HG02884 (cell line): Measurements from ENCODE around the gene RSPO3.

Experiments
- ATAC-seq: cut with Tn5 transposase; IDR thresholded peaks from one replicate; pipeline ENCODE4 v1.9.1; 2021; ENCODE audit warnings: mild to moderate bottlenecking, moderate library complexity; ENCODE audit not compliant: unreplicated experiment

RSPO3 gene

DNA sequence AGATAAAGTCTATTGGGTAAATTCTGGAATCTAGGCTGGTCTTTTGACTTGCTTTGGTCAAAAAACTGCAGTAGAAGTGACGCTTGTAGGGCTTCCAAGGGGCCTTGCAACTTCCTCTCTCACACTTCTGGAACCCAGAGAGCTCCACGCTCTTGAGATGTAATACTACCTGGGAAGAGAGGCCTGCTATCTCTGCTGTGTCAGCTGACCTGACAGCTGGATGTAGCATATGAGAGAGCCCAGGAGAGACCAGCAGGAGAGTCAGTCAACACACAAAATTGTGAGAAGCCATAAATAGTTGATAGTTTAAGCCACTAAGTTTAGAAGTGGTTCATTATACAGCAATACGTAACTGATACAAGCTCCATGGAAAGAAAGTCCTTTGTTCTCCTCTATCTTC lies 7.8 kb upstream of the RSPO3 start:
- no peak for ATAC-seq

- no peak for ATAC-seq
Measured at GRCh38 chr6:127111526-127111925, 6.9 kb upstream of the RSPO3 start.

DNA sequence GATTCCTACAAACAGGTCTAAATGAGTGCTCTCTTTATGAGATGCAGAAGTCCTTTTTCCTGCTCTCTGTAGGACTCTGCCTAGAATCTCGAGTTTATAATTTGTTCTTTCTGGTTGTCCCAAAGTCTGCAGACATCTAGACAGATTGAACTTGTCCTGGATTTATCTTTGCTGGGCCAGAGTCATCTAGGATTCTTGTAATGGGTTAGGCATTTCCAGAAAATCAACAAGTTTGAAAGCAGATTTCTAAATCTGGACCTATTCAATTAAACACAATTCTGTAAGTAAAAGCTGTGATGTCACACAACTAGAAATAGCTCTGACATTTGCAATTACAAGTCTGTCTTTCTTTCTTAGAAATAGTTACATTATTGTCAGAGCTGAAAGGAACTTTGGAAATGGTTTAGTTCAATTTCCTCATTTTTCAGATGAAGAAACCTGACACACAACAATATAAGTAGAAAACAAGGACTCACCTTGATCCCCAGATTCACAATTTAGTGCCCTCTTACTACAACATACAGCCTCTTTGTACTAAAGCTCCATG lies 4.2 kb upstream of the RSPO3 start:
- no peak for ATAC-seq

DNA sequence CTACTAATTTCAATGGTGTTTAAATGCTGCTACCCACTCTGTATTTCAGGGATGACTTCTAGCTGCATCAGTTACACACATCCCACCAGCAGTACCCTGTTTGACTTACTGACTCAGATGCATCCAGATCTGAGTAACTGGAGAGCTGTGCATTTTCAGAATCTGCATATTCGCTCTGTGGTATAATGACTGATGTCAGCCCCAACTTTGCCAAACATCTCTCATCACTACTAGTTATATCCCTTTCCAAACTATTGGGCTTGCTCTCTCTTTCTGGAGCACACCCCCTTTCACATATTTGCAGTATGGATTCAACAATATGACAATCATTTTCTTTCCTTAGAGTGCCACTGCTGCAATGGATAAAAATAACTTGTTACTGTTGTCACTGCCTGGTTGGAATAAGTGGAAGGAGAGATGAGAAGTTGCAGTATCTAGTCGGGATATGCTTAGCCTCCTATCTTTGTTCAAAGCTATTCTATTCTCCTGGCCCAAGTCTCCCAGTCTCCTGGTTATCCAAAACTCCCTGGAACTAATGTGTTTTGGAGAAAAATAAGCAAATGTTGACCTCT lies 3.3 kb upstream of the RSPO3 start:
- ATAC-seq: no peak

DNA sequence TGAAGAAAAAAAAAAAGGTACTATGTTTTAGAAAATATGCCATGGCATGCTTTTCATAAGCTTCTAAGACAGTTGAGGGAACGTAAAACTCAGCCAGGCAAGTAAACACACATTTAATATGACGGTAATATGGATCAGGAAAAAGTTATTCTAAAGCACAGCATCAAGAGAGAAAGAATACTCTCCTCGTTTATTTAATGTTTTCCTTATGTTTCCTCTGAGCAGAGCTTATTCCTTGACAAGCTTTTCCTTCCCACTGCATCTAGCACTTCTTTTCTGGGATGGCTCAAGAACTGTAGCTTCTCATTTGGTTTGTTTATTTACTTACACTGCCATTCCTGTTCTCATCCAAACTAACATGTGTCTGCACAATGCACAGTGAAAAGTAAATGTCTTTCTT lies 2.7 kb upstream of the RSPO3 start:
- no peak for ATAC-seq

GRCh38 chr6:127117979-127118297 lies 533 bp upstream of the RSPO3 start:
- ATAC-seq: no peak

- ATAC-seq: peak; percentile 42
Measured at GRCh38 chr6:127119102-127120022, 891 bp downstream of the RSPO3 start.

- no peak for ATAC-seq
Measured at GRCh38 chr6:127120023-127120786, 1.7 kb downstream of the RSPO3 start.

- peak; percentile 77 for ATAC-seq
Measured at GRCh38 chr6:127120787-127121636, 2.5 kb downstream of the RSPO3 start.

- ATAC-seq: no peak
Measured at GRCh38 chr6:127121637-127121960, 3.1 kb downstream of the RSPO3 start.

- ATAC-seq: no peak
Measured at GRCh38 chr6:127124172-127124571, 5.7 kb downstream of the RSPO3 start.

DNA sequence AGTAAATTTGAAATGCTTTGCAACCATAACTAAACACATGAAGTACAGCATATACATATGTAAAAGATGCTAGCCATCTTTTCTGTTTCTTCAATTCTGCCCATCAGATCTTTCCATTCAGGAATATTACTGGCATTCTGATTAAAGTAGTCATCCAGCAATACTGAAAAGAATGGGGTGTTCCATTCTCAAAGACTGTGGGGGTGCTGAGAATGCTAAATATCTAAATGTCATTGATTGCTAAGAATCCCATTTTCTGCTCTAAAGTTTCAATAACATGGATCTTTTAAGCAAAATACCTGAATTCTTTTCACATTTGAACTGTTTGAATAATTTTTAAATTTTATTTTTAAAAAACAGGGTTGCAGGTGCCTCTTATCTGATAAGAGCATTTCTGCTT lies 6.2 kb downstream of the RSPO3 start:
- no peak for ATAC-seq

DNA sequence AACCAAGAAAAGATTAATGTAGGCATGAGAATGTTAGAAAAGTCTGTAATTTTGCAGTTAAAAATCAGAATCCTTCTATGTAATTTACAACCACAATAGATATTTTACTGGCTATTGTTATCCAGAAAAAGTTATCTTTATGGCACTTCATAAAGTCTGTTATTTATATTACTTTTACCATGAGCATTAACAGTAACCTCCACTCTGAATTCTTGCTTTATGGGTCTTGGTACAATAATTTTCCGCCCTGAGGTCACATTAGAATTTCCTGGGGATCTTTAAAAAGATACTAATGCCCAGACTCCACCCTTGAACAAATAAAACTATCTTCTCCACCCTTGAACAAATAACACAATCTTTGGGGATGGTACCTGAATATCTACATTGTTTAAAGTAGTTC lies 9.6 kb downstream of the RSPO3 start:
- ATAC-seq: no peak

- ATAC-seq: no peak
Measured at GRCh38 chr6:127129251-127129650, 10.8 kb downstream of the RSPO3 start.

GRCh38 chr6:127131275-127131674 lies 12.8 kb downstream of the RSPO3 start:
- ATAC-seq: no peak

DNA sequence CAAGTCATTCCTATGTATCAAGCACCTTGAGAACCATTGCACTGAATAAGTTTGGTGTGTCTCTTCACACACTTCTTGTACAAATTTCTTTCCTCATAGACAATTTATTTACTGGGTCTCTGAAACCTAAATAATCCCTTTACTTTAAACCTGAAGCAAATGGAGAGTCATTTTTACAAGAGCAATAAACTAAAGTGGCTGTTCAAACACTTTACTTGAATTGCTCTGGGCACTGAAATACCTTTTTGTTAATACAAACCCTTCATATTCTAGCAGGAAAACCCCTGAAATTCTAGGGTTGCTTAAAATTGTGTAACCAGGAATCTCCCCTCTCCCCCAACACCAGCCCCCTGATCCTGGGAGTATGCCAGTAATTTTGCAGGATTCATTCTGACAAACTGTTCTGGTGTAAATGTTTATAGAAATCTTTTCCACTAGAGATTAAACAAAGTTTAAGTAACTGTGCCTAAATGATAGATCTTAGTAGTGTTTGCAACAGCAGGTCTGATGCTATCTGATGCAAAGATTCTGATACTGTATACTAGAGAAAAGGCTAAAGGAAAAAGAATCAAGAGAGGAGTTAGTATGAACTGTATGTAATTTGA lies 13.4 kb downstream of the RSPO3 start:
- ATAC-seq: no peak

GRCh38 chr6:127134136-127134535 lies 15.7 kb downstream of the RSPO3 start:
- ATAC-seq: no peak

- no peak for ATAC-seq
Measured at GRCh38 chr6:127136786-127137185, 18.3 kb downstream of the RSPO3 start.

GRCh38 chr6:127146932-127147331 lies 28.5 kb downstream of the RSPO3 start:
- ATAC-seq: no peak

- no peak for ATAC-seq
Measured at GRCh38 chr6:127147534-127147933, 29.1 kb downstream of the RSPO3 start.
